DMS79 (cell line): ENCODE data around the gene DPP7.

Source experiments
- DNase-seq: peaks from one replicate; lab custom pipeline; 2025; lab: John Stamatoyannopoulos, UW

DPP7 gene

GRCh38 chr9:137111788-137112563, 2.6 kb downstream of the DPP7 start:
- no peak for DNase-seq

GRCh38 chr9:137110911-137111787, 3.4 kb downstream of the DPP7 start:
- no peak for DNase-seq

GRCh38 chr9:137110147-137110910, 4.2 kb downstream of the DPP7 start:
- DNase-seq: no peak

- no peak for DNase-seq
These were observed 5.0 kb downstream of the DPP7 start for GRCh38 chr9:137109250-137110146.

GRCh38 chr9:137108608-137109249, 5.8 kb downstream of the DPP7 start:
- DNase-seq: no peak

GRCh38 chr9:137107982-137108381, 6.6 kb downstream of the DPP7 start:
- DNase-seq: no peak

GRCh38 chr9:137107312-137107921, 7.1 kb downstream of the DPP7 start:
- no peak for DNase-seq

GRCh38 chr9:137106662-137107250, 7.8 kb downstream of the DPP7 start:
- no peak for DNase-seq

GRCh38 chr9:137105814-137106661, 8.5 kb downstream of the DPP7 start:
- DNase-seq: no peak

- no peak for DNase-seq
These were observed 11.1 kb downstream of the DPP7 start for GRCh38 chr9:137103206-137103999.

GRCh38 chr9:137099231-137099630, 15.3 kb downstream of the DPP7 start:
- no peak for DNase-seq

- DNase-seq: no peak
These were observed 16.6 kb downstream of the DPP7 start for GRCh38 chr9:137097761-137098462.

- no peak for DNase-seq
These were observed 17.6 kb downstream of the DPP7 start for GRCh38 chr9:137096785-137097546.

- no peak for DNase-seq
These were observed 18.6 kb downstream of the DPP7 start for GRCh38 chr9:137095664-137096517.

GRCh38 chr9:137089232-137089947, 25.1 kb downstream of the DPP7 start:
- no peak for DNase-seq
